CD14-positive monocyte (primary cell): ENCODE data around the gene RNF151. TPM values are rescaled to one million over a fixed set of nuclear protein-coding genes. Genes with fewer than 3 reads are reported as not detected.

Experiments
- DNase-seq, 3 donors: peaks; one replicate each; pipeline ENCODE4 v3.0.0-alpha.2; 2011 to 2022
- H2AFZ ChIP-seq: 2 replicates; pipeline ENCODE4 v1.6.0; 2012; ENCODE audit warnings: mild to moderate bottlenecking, low read depth, low read length, inconsistent platforms; ENCODE audit not compliant: insufficient read depth, poor library complexity, severe bottlenecking
- H3K27ac ChIP-seq, 2 donors: 1 replicate in 1 of 2; 2 replicates in 1 of 2; pipeline ENCODE4 v1.5.1; 2012 to 2013; ENCODE audit warnings: low read length in 2 of 2, control low read depth in 1 of 2, inconsistent platforms in 1 of 2, low read depth in 1 of 2, mild to moderate bottlenecking in 1 of 2
- H3K27me3 ChIP-seq, 2 donors: one replicate each; pipeline versions ENCODE4 v1.6.0 to v1.6.1; 2011 to 2013; ENCODE audit warnings: low read length in 2 of 2; ENCODE audit not compliant: control insufficient read depth in 2 of 2, insufficient read depth in 2 of 2
- H3K36me3 ChIP-seq, 2 donors: replicated peaks in 1 of 2; 1 replicate in 1 of 2; 2 replicates in 1 of 2; pipeline versions ENCODE4 v1.5.1 to v1.6.1; 2012 to 2013; ENCODE audit warnings: low read length in 2 of 2, control low read depth in 1 of 2, inconsistent platforms in 1 of 2, mild to moderate bottlenecking in 1 of 2; ENCODE audit not compliant: insufficient read depth in 2 of 2, control insufficient read depth in 1 of 2
- H3K4me1 ChIP-seq, 2 donors: 1 replicate in 1 of 2; 2 replicates in 1 of 2; pipeline versions ENCODE4 v1.5.1 to v1.6.1; 2012 to 2013; ENCODE audit warnings: low read length in 2 of 2, control low read depth in 1 of 2, inconsistent platforms in 1 of 2, mild to moderate bottlenecking in 1 of 2, moderate library complexity in 1 of 2; ENCODE audit not compliant: insufficient read depth in 2 of 2, control insufficient read depth in 1 of 2
- H3K4me2 ChIP-seq: replicated peaks from 2 replicates; pipeline ENCODE3; 2012; ENCODE audit warnings: low read length, moderate library complexity, mild to moderate bottlenecking; ENCODE audit not compliant: poor library complexity, severe bottlenecking; ENCODE audit errors: extremely low read depth
- H3K4me3 ChIP-seq, 3 experiments: fragments of 200-600 bp in 1 of 3; sonication (generic) in 1 of 3; replicated peaks in 1 of 3; 1 replicate in 2 of 3; 2 replicates in 1 of 3; pipeline ENCODE4 v1.5.1; 2011 to 2013; ENCODE audit warnings: low read length in 3 of 3, mild to moderate bottlenecking in 3 of 3, control low read depth in 2 of 3, low read depth in 2 of 3, inconsistent platforms in 1 of 3, moderate library complexity in 1 of 3
- H3K79me2 ChIP-seq: 2 replicates; pipeline ENCODE4 v1.6.0; 2012; ENCODE audit warnings: mild to moderate bottlenecking, control low read depth, inconsistent platforms, low read length, moderate library complexity; ENCODE audit not compliant: insufficient read depth
- H3K9ac ChIP-seq: 2 replicates; pipeline ENCODE4 v1.6.0; 2017; ENCODE audit warnings: low read length, mild to moderate bottlenecking; ENCODE audit not compliant: insufficient read depth, poor library complexity, severe bottlenecking
- H3K9me3 ChIP-seq, 2 donors: replicated peaks in 1 of 2; 1 replicate in 1 of 2; 2 replicates in 1 of 2; pipeline versions ENCODE4 v1.5.1 to v1.6.1; 2012 to 2013; ENCODE audit warnings: low read length in 2 of 2, control low read depth in 1 of 2; ENCODE audit not compliant: control insufficient read depth in 1 of 2, insufficient read depth in 1 of 2
- H4K20me1 ChIP-seq: 2 replicates; pipeline ENCODE4 v1.6.0; 2012; ENCODE audit warnings: mild to moderate bottlenecking, low read length, control low read depth, moderate library complexity; ENCODE audit not compliant: insufficient read depth
- H3K27ac Mint-ChIP-seq, 7 donors: one replicate each; pipeline ENCODE4 v1.8.0; 2020; ENCODE audit warnings: mild to moderate bottlenecking in 7 of 7, mixed read lengths in 7 of 7, moderate library complexity in 6 of 7, inconsistent platforms in 2 of 7
- H3K27me3 Mint-ChIP-seq, 3 donors: one replicate each; pipeline ENCODE4 v1.8.0; 2021 to 2022; ENCODE audit warnings: low read depth in 3 of 3, mild to moderate bottlenecking in 3 of 3, mixed read lengths in 3 of 3, moderate library complexity in 3 of 3, inconsistent platforms in 1 of 3
- H3K36me3 Mint-ChIP-seq, 2 donors: one replicate each; pipeline ENCODE4 v1.8.0; 2020; ENCODE audit warnings: mixed read lengths in 2 of 2, inconsistent platforms in 1 of 2, mild to moderate bottlenecking in 1 of 2
- H3K4me1 Mint-ChIP-seq: one replicate; pipeline ENCODE4 v1.8.0; 2020; ENCODE audit warnings: mild to moderate bottlenecking, mixed read lengths
- H3K4me3 Mint-ChIP-seq, 2 donors: one replicate each; pipeline ENCODE4 v1.8.0; 2020; ENCODE audit warnings: mild to moderate bottlenecking in 2 of 2, mixed read lengths in 2 of 2, moderate library complexity in 1 of 2
- H3K9me3 Mint-ChIP-seq, 7 donors: one replicate each; pipeline ENCODE4 v1.8.0; 2020 to 2022; ENCODE audit warnings: mixed read lengths in 7 of 7, mild to moderate bottlenecking in 6 of 7, moderate library complexity in 6 of 7, inconsistent platforms in 2 of 7
- CTCF ChIP-seq: fragments of 200-600 bp; IDR thresholded peaks from one replicate; pipeline ENCODE4 v1.8.0; 2022; ENCODE audit warnings: antibody characterized with exemption, mild to moderate bottlenecking
- WGBS: methylation state at CpG from one replicate; pipeline ENCODE4 v1.1.5; 2013; ENCODE audit warnings: missing lambda C conversion rate; ENCODE audit not compliant: insufficient coverage; 5-methylcytosine and 5-hydroxymethylcytosine counted together
- intact Hi-C, 2 donors: fragments of 100-400 bp; cut with micrococcal nuclease; formaldehyde crosslinking; loops; one replicate each; pipeline versions ENCODE4 v1.15.0 to v1.15.1; 2023
- polyA plus RNA-seq, 3 donors: library from polyadenylated mRNA; depleted of rRNA in 1 of 3; unstranded in 2 of 3; stranded (reverse) in 1 of 3; fragments of 300-500 nt in 2 of 3; fragments of >200 nt in 1 of 3; fragmentation: Illumina TruSeq in 2 of 3; gene quantifications; 1 replicate in 2 of 3; 2 replicates in 1 of 3; pipeline ENCODE4 v1.2.3, GENCODE V29; 2012 to 2021
- small RNA-seq: library from RNA; depleted of rRNA; stranded (forward); fragments of <200 nt; gene quantifications from one replicate; pipeline ENCODE3, GENCODE V24; 2012; ENCODE audit warnings: low read depth; ENCODE audit not compliant: insufficient read length

The RNF151 gene
- polyA plus RNA-seq, 3 donors, result not detected

GRCh38 chr16:2015947-2016208 is 49.2 kb downstream of the RNF151 start:
- no peak for DNase-seq
- no peak overlapping the region for H3K4me3 Mint-ChIP-seq
- Histone ChIP-seq H2AFZ (peak overlapping the region; percentile 25), H3K79me2 (no peaks in the 10 kb centered on the region), H3K27ac (peak overlapping the region; percentile 63 to 67), H3K27me3 (peaks cover 12 to 22% of the 10 kb centered on the region in 2 donors), H3K36me3 (no peaks in the 10 kb centered on the region), H3K4me2 (no peak overlapping the region), H3K9ac (peak overlapping the region; percentile 20), H3K9me3 (no peaks in the 10 kb centered on the region), H4K20me1 (no peaks in the 10 kb centered on the region), H3K4me1 (peaks cover 7 to 26% of the 10 kb centered on the region in 2 donors), H3K4me3 (no peak overlapping the region)
- H3K27me3 Mint-ChIP-seq, result peaks cover 17 to 40% (median 37%) of the 10 kb centered on the region in 3 donors
- 94% methylated on average over 5 of the region's 7 CpGs for WGBS
- peak overlapping the region; percentile 71 to 93 (median 89) for H3K27ac Mint-ChIP-seq
- H3K36me3 Mint-ChIP-seq, result no peaks in the 10 kb centered on the region
- H3K4me1 Mint-ChIP-seq, result peaks cover 18% of the 10 kb centered on the region
- no peak for TF ChIP-seq CTCF
- intact Hi-C loops, result no loop called here
- peaks cover 0 to 12% (median 1%) of the 10 kb centered on the region in 7 donors for H3K9me3 Mint-ChIP-seq

GRCh38 chr16:2016407-2016922 is 49.8 kb downstream of the RNF151 start:
- peaks cover 7 to 26% of the 10 kb centered on the region in 2 donors for H3K4me1 ChIP-seq
- H2AFZ ChIP-seq, result no peak overlapping the region
- WGBS, result 40% methylated on average over 8 of the region's 13 CpGs
- H3K4me3 ChIP-seq, result no peak overlapping the region
- no peaks in the 10 kb centered on the region for H3K9me3 ChIP-seq
- Mint-ChIP-seq H3K9me3 (peaks cover under 1 to 17% (median 5%) of the 10 kb centered on the region in 7 donors), H3K4me1 (peaks cover 19% of the 10 kb centered on the region), H3K27ac (peak overlapping the region in 6 of 7 donors; percentile 86 to 93 (median 90)), H3K36me3 (no peaks in the 10 kb centered on the region), H3K4me3 (no peak overlapping the region), H3K27me3 (peaks cover 23 to 46% (median 43%) of the 10 kb centered on the region in 3 donors)
- intact Hi-C loops, result no loop called here
- no peaks in the 10 kb centered on the region for H4K20me1 ChIP-seq
- no peak overlapping the region for H3K9ac ChIP-seq
- peak; percentile 54 for TF ChIP-seq CTCF
- no peak overlapping the region for H3K4me2 ChIP-seq
- no peaks in the 10 kb centered on the region for H3K79me2 ChIP-seq
- no peak overlapping the region for H3K27ac ChIP-seq
- H3K36me3 ChIP-seq, result no peaks in the 10 kb centered on the region
- DNase-seq, result peak in 1 of 3 donors; percentile 30
- peaks cover 12 to 28% of the 10 kb centered on the region in 2 donors for H3K27me3 ChIP-seq

Small RNAs within 50 kb of the gene (small RNA-seq; reads per million reads assigned to genes)
- not detected for gene AC005363.2
- gene RN7SL219P, result not detected
- not detected for gene SNORA10
- not detected for gene SNORA64

Other genes with a start within 250 kb of the RNF151 start
- gene NME3, start 195.3 kb upstream of the RNF151 start, polyA plus RNA-seq, result 10 to 100 TPM; 57.7 to 80.2 (median 74.7) TPM
- gene EME2, start 194.0 kb upstream of the RNF151 start, polyA plus RNA-seq, result 10 to 100 TPM in 1 of 3 donors, under 1 TPM in 2; 0.26 to 36.6 (median 0.48) TPM
- gene MRPS34, start 193.7 kb upstream of the RNF151 start, polyA plus RNA-seq, result 100 to 1,000 TPM in 2 of 3 donors, 10 to 100 TPM in 1; 34.5 to 137 (median 109) TPM
- gene SPSB3, start 184.3 kb upstream of the RNF151 start, polyA plus RNA-seq, result 100 to 1,000 TPM in 1 of 3 donors, 10 to 100 TPM in 2; 36.8 to 151 (median 40.2) TPM
- gene NUBP2, start 183.9 kb upstream of the RNF151 start, polyA plus RNA-seq, result 10 to 100 TPM; 34.4 to 69.5 (median 57.9) TPM
- under 1 TPM in 1 of 3 donors, not detected in 2; 0.07 TPM for gene IGFALS, start 173.2 kb upstream of the RNF151 start, polyA plus RNA-seq
- gene HAGH, start 140.0 kb upstream of the RNF151 start, polyA plus RNA-seq, result 10 to 100 TPM; 42.6 to 82.1 (median 47.7) TPM
- 10 to 100 TPM in 2 of 3 donors, 1 to 10 TPM in 1; 7.5 to 24.9 (median 17.3) TPM for gene FAHD1, start 139.7 kb upstream of the RNF151 start, polyA plus RNA-seq
- gene MEIOB, start 94.7 kb upstream of the RNF151 start, polyA plus RNA-seq, result not detected
- gene HS3ST6, start 48.4 kb upstream of the RNF151 start, polyA plus RNA-seq, result not detected
- gene MSRB1, start 23.7 kb upstream of the RNF151 start, polyA plus RNA-seq, result 100 to 1,000 TPM; 116 to 427 (median 416) TPM
- gene RPL3L, start 12.2 kb upstream of the RNF151 start, polyA plus RNA-seq, result not detected
- 100 to 1,000 TPM; 121 to 215 (median 186) TPM for gene NDUFB10, start 7.3 kb upstream of the RNF151 start, polyA plus RNA-seq
- 1,000 to 10,000 TPM; 1,849 to 2,136 (median 1,893) TPM for gene RPS2, start 2.0 kb upstream of the RNF151 start, polyA plus RNA-seq
- 10 to 100 TPM; 33.9 to 37.8 (median 36.0) TPM for gene TBL3, start 5.2 kb downstream of the RNF151 start, polyA plus RNA-seq
- gene NOXO1, start 14.6 kb downstream of the RNF151 start, polyA plus RNA-seq, result under 1 TPM in 1 of 3 donors, not detected in 2; 0.09 TPM
- gene GFER, start 17.3 kb downstream of the RNF151 start, polyA plus RNA-seq, result 10 to 100 TPM in 2 of 3 donors, 1 to 10 TPM in 1; 8.1 to 22.7 (median 22.4) TPM
- under 1 TPM in 2 of 3 donors, not detected in 1; 0.20 to 0.29 TPM for gene SYNGR3, start 23.1 kb downstream of the RNF151 start, polyA plus RNA-seq
- gene ZNF598, start 43.0 kb downstream of the RNF151 start, polyA plus RNA-seq, result 10 to 100 TPM in 1 of 3 donors, 1 to 10 TPM in 2; 1.4 to 42.1 (median 1.5) TPM
- not detected for gene NPW, start 52.9 kb downstream of the RNF151 start, polyA plus RNA-seq
- 1 to 10 TPM in 1 of 3 donors, under 1 TPM in 2; 0.66 to 8.2 (median 0.78) TPM for gene NHERF2, start 60.0 kb downstream of the RNF151 start, polyA plus RNA-seq
- 10 to 100 TPM in 1 of 3 donors, 1 to 10 TPM in 2; 9.2 to 22.4 (median 9.6) TPM for gene NTHL1, start 81.0 kb downstream of the RNF151 start, polyA plus RNA-seq
- gene TSC2, start 81.1 kb downstream of the RNF151 start, polyA plus RNA-seq, result 10 to 100 TPM; 11.7 to 95.1 (median 20.8) TPM
- gene PKD1, start 169.0 kb downstream of the RNF151 start, polyA plus RNA-seq, result 10 to 100 TPM in 1 of 3 donors, 1 to 10 TPM in 1, under 1 TPM in 1; 0.22 to 53.8 (median 1.6) TPM
- not detected for gene RAB26, start 181.8 kb downstream of the RNF151 start, polyA plus RNA-seq
- 10 to 100 TPM in 1 of 3 donors, 1 to 10 TPM in 2; 5.9 to 41.9 (median 6.7) TPM for gene TRAF7, start 188.9 kb downstream of the RNF151 start, polyA plus RNA-seq
- gene CASKIN1, start 229.7 kb downstream of the RNF151 start, polyA plus RNA-seq, result not detected
- 10 to 100 TPM; 29.9 to 54.3 (median 30.5) TPM for gene MLST8, start 238.6 kb downstream of the RNF151 start, polyA plus RNA-seq
- gene BRICD5, start 244.0 kb downstream of the RNF151 start, polyA plus RNA-seq, result 1 to 10 TPM in 1 of 3 donors, not detected in 2; 8.8 TPM
- gene PGP, start 248.0 kb downstream of the RNF151 start, polyA plus RNA-seq, result 10 to 100 TPM in 2 of 3 donors, 1 to 10 TPM in 1; 7.2 to 20.2 (median 19.2) TPM